OCI-M2 (cell line): Measurements from ENCODE around the gene CTIF.

Experiments used
- DNase-seq: peaks from one replicate; lab custom pipeline; 2025; ENCODE audit not compliant: unreplicated experiment; lab: John Stamatoyannopoulos, UW

The CTIF gene

GRCh38 chr18:48904091-48904490 lies 365.3 kb downstream of the CTIF start:
- DNase-seq = no peak

DNA sequence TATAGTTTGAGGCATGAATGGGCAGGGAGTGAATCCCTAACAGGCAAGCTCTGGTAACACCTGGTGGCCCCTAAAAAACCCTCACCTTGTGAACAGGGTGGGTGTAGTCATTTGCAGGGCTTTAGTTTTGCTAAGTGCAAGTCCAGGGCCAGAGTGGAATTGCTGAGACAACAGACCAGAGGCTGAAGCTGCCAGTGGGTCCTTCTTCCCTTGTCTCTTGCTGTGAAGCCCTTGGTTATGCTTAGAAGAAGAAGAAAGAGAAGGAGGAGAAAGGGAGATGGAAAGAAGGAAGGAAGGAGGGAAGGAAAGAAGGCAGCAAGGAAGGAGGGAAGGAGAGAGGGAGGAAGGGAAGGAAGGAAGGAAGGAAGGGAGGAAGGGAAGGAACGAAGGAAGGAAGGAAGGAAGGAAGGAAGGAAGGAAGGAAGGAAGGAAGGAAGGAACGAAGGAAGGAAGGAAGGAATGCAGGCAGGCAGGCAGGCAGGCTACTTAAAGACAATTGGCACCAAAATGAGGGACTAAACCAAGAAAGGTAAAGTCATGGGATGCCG lies 366.1 kb downstream of the CTIF start:
- DNase-seq = no peak

GRCh38 chr18:48905513-48905912 lies 366.7 kb downstream of the CTIF start:
- DNase-seq = no peak

DNA sequence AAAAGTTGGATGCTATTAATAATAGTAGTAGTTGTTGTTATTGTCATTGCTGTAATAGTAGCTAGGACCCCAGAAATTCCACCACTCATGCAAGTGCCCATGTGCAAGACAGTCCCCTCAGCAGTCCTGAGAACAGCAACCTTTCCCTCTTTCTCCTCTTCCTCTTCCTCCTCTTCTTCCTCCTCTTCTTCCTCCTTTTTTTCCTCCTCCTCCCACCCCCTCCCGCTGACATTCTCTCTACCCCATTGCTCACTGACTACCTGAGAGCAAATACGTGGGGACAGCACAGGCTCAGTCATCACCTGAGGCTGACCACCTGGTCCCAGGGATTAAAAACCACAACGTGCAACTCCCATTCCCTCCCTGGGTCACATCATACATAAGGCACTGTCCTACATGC lies 370.1 kb downstream of the CTIF start:
- no peak for DNase-seq

DNA sequence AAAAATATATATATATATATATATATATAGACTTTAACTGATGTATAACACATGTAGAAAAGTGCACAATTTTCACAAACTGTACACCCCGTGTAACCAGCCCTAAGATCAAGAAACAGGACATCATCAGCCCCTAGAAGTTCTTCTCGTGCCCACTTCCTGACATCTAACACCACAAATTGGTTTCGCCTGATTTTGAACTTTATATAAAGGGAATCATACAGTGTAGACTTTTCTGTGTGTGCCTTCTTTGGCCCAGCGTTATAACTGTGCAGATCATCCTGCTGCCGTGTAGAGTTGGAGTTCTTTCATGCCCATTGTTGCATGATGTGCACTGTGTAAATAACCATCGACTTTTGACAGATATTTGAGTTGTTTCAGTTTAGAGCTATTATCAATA lies 370.9 kb downstream of the CTIF start:
- no peak for DNase-seq

- no peak for DNase-seq
Observed at GRCh38 chr18:48910972-48911545, 372.2 kb downstream of the CTIF start.
